ENCODE measurements around the gene ENPP4.

GRCh38 chr6:46091080-46091478 is 38.7 kb upstream of the ENPP4 start:
- TF ChIP-seq CTCF (IDR thresholded peaks at IDR 0.05; ENCODE audit: low read depth, low read length, poor library complexity, severe bottlenecking) (no peak), EZH2phosphoT487 (IDR thresholded peaks at IDR 0.05; ENCODE audit: borderline replicate concordance, low read length) (no peak)

All from DOHH2 (cell line).